ENCODE data around the gene ARL1. TPM values are rescaled to one million over a fixed set of nuclear protein-coding genes. Genes with fewer than 3 reads are reported as not detected.

Gene ARL1
- total RNA-seq = 84.5 and 102 TPM in 2 replicates

GRCh38 chr12:101407436-101408345 lies at the start of gene ARL1:
TSS of gene ARL1 (minus strand) at chr12:101407772. CDS start at chr12:101407645, 127 bp downstream.

Other genes with a start within 250 kb of the ARL1 start
- not detected in 2 replicates for gene SLC5A8, start 197.5 kb downstream of the ARL1 start, total RNA-seq
- 10.7 and 13.5 TPM in 2 replicates for gene UTP20, start 127.7 kb downstream of the ARL1 start, total RNA-seq
- not detected in 2 replicates for gene SPIC, start 67.6 kb upstream of the ARL1 start, total RNA-seq
- gene MYBPC1, start 187.2 kb upstream of the ARL1 start, total RNA-seq = not detected in 2 replicates